GM19328 (cell line): Measurements from ENCODE around the gene TMPRSS11F.

Experiments
- ATAC-seq: cut with Tn5 transposase; IDR thresholded peaks from one replicate; pipeline ENCODE4 v1.9.1; 2021; ENCODE audit warnings: mild to moderate bottlenecking, moderate library complexity; ENCODE audit not compliant: unreplicated experiment

TMPRSS11F gene

DNA sequence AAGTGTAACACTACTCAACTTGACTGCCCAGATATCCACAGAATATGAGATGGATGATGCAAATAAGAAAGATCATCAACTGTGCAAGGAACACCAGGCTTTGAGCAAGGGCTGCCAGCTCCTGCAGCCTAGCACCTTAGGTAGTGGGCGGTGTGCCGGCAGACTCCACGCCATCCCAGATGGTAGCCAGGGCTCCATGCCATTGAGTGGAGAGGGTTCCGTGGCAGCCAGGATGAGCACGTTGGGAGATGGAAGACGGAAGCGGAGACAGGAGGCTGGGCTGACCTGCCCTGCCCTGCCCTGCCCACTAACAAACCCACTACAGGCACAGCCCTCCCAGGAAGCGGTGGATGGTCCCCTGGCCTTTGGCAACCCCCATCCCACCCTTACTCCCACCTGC, 51.9 kb downstream of the TMPRSS11F start:
- no peak for ATAC-seq

DNA sequence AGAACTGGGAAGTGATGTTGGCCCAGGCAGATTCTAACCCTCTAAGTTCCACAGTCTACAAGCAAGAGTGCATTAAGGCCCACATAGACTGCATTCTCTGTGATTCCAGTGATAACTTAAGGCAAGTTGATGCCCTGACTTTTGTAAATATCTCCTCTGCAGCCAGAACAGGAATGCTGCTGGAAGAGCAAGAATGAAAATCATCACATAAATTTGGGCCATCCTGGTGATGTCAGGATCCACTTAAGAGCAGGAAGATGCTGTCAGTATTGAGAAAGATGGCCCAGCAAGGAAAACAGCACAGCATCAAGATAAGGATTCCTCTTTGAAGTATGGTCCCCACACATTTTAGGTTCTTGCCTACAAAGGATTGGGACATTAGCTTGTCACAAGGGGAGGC, 52.4 kb downstream of the TMPRSS11F start:
- ATAC-seq, result no peak

DNA sequence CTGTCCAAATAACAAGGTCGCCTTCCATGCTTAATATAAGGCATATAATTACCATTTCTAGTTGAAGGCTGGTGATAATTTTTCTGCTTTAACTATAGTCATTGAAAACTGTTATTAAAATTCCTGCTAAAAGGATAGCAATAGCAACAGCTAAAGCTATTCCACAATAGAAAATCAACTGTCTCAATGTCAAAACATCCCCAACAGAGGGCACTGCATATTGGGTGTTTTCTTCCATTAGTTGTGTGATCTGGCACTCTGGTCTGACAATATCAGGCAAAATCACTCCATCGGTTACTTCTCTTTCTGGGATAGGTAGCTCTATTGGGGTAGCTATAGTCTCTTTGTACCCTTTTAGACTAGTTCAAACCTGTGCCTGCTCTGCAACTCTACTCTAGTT, 53.5 kb downstream of the TMPRSS11F start:
- no peak for ATAC-seq

DNA sequence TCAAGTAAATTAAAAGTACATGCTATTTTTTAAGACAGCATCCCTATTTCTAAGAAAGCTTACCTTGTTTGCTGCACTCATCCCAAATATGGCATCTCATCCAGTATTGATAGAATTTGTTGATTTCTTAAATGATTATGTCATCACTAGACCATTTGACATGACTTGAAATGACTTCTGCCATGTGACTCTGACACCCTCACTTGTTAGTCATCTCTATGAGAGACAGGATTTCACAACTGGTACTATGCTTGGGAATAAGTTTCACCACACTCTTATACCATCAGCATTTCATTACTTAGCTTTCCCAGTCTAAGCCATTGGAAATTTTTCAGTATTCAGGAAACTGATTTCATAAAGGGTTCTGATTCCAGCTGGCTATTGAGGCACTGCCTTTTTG, 55.3 kb downstream of the TMPRSS11F start:
- ATAC-seq, result no peak

DNA sequence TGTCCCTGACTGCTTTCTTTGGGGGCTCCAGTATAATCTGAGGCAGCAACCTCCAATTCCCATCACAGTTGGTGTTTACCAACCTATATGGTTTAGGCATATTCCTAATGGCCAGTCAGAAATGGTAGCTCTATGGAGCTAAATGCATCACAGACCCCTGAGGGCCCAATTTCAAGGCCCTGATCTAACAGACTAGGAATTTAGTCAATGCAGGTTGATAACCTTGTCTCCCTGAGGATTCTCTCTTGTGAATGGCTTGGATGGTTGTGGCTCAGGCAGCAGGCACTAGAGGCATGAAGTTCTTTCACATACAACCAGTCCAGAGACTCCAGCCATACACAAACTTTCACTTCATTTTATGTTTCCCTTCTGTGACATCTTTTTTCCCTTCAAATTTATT, 59.4 kb downstream of the TMPRSS11F start:
- no peak for ATAC-seq

DNA sequence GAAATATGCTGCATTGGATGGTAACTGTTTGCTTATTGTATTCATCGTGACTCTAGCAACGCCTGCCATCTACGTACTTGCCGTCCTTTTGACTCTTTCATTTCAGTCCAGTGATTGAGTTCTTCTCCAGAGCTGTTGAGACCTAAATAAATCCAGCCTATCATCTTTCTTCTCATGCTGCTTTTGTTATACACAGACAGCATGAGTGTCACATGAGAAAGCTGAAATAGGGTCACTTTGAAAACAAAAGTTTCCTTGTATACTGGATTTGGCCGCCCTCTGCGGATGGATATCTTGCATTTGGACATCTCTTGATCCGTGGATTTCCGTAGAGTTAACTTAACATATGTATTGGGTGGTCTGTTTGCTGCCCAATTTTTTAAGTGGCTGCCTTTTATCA, 67.2 kb downstream of the TMPRSS11F start:
- no peak for ATAC-seq

DNA sequence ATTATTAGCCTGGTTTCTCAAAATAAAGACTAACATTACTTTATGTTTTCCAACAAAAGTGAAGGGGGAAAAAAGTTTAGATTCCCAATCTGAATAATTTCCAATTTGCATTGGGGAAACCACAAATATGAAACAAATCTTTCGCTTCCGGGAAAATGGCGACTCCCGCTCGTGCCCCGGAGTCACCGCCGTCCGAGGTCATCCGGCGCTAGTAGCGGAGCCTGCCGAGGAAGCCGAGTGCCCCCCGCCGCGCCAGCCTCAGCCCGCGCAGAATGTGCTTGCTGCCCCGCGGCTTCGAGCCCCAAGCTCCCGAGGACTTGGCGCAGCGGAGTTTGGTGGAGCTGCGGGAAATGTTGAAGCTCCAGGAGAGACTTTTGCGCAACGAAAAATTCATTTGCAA, 91.4 kb downstream of the TMPRSS11F start:
- no peak for ATAC-seq

DNA sequence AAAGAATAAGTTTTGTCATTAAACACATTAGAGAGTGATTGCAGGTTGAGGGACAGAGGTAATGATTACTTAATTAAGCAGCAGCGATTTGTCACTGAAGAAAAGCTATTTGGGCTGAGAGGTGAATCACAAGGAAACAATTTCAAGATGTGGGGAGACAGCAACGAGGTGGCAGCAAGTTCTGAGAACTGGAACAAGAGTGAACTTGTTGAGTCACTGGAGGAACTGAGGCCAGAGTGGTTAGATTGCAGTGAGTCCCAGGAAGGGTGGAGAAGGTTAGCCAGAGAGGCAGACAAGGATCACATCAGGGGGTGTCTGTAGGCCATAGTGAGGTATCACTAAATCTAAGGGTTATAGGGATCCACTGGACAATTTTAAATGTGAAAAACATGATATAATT, 108.5 kb downstream of the TMPRSS11F start:
- no peak for ATAC-seq

DNA sequence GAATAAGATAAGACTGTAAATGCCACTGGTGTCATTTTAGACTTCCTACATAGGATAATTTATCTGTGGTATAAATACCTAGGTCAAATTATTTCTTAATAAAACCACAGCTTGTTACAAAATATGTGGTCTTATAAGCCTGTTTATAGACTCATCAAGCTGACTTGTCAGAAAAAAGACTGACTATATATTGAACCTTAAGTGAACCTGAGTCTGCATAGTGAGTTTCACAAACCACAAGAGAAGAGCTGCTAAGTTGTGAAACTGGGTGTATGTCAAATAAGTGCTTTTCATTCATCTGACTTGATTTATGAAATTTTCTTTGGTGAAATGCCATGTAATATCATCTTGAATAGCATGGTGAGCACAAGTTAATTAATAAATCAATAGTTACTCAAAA, 118.0 kb downstream of the TMPRSS11F start:
- no peak for ATAC-seq
